HG03095 (cell line): ENCODE results near the gene RRM1.
"Not testable (repeated sequence)": the region's sequence is repeated elsewhere in the genome, so short reads cannot be mapped to it uniquely, and the experiment has no call there.

Source experiments
- ATAC-seq: cut with Tn5 transposase; IDR thresholded peaks from one replicate; pipeline ENCODE4 v1.9.1; 2021; ENCODE audit warnings: moderate library complexity; ENCODE audit not compliant: unreplicated experiment

RRM1 gene

GRCh38 chr11:4094348-4095291 lies at the start of gene RRM1:
TSS of gene RRM1 (plus strand) at chr11:4094799. CDS start at chr11:4095013, 214 bp downstream.
- peak; percentile 86 for ATAC-seq

DNA sequence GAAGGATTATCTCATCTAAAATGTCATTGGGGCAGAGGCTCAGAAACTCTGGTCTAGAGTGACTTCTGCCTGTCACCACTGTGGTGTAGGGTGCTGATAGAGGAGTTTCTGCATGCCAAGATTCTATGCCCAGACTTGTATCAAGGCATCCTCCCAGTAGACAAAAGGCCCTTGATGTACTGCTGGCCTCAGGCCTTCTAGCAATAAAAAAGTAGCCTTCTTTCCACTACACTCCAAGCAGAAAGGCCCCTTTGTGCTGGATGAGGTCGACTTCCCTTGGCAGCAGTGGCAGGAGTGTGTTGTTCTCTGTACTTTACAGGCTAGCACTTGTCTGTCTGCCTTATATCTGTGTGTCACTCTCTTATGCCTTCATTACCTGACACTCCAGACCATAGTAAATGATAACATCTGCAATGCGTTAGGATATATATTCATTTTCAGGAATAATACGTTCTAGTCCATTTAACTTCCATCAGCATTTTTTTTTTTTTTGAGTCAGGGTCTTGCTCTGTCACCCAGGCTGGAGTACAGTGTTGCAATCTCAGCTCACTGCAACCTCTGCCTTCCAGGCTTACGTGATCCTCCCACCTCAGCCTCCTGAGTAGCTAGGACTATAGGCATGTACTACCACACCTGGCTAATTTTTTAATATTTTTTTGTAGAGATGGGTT lies 49.5 kb upstream of the RRM1 start:
- ATAC-seq = no peak

DNA sequence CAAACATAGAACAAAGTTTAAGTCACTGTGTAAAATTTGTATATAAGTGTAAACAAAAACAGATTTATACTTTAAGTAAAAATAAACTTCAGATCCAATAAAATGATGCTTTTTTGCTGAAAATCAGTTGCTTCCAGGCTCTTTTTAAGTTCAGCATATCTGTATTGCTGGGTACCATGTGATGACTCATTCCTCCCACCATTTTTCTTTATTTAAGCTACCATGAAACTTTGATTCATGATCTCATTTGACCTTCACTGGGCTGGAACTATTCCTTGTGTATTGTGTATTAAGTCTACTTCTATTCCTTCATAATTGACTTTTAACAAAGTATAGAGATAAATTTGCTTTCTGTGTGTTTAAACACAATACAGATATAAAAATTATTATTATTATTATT lies 46.3 kb upstream of the RRM1 start:
- no peak for ATAC-seq

DNA sequence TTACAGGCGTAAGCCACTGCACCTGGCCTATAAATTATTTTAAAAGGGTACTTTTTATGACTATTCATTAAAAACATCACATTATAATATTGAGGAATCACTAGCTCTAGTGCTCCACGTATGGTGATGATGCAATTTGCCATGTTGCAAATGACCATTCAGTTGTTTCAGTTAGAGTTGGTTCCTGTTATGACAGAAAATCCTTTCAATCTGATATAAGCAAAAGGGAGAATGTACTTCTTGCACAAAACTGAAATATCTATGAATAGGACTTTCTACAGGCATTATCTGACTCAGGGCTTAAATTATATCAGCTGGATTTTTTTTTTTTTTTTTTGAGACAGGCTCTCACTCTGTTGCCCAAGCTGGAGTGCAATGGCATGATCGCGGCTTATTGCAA lies 45.6 kb upstream of the RRM1 start:
- ATAC-seq = no peak

DNA sequence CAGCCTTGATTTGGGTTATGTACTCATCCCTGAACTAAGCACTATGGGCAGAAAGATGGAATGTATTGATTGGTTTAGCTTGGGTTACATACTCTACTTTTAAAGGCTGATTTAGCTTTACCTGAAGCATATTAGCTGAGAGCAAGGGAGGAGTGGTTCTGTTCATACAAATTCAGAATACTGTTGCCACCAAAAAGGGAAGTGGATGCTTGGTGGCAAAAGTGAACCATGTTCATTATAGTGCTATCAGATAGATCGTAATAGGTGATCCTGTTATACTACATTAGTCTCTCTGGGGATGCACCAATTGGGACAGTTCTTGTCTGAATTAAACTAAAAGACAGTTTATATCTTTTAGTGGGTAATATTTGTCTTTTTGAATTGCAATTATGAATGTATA lies 44.5 kb upstream of the RRM1 start:
- ATAC-seq = no peak

DNA sequence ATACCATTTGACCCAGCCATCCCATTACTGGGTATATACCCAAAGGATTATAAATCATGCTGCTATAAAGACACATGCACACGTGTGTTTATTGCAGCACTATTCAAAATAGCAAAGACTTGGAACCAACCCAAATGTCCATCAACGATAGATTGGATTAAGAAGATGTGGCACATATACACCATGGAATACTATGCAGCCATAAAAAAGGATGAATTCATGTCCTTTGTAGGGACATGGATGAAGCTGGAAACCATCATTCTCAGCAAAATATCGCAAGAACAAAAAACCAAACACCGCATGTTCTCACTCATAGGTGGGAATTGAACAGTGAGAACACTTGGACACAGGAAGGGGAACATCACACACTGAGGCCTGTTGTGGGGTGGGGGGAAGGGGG lies 41.4 kb upstream of the RRM1 start:
- not testable (repeated sequence) for ATAC-seq

DNA sequence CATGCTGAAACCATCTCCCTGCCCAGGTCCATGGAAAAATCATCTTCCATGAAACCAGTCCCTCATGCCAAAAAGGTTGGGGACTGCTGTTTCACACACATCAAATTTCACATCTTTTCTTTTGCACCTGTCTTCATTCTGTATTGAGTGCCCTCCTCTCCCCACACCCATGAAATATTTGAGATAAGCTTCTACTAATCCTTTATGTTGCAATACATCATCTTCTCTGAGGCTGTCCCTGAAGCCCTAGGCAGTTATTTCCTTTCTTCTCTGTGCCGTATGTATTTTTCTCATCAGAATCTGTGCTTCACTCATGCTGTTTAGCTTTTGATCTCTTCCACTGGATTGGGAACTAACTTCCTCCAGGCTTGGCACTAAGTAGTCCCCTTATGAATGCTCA lies 40.0 kb upstream of the RRM1 start:
- ATAC-seq = no peak

- ATAC-seq = no peak
These were observed 35.2 kb upstream of the RRM1 start for GRCh38 chr11:4059424-4059823.

GRCh38 chr11:4060182-4060923 lies 34.2 kb upstream of the RRM1 start:
- ATAC-seq = no peak

- ATAC-seq = no peak
These were observed 32.9 kb upstream of the RRM1 start for GRCh38 chr11:4061700-4062099.

DNA sequence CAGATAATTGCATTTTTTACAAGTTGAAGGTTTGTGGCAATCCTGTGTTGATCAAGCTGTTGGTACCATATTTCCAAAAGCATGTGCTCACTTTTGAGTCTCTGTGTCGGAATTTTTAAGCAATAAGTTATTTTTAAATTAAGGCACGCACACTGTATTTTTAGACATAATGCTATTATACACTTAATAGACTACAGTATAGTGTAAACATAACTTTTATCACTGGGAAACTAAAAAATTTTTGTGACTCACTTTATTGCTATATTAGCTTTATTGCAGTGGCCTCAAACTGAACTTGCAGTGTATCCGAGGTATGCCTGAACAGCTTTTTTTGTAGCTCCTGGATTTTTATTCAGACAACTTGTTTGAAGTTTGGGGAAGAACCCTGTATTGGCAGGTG lies 31.3 kb upstream of the RRM1 start:
- no peak for ATAC-seq

DNA sequence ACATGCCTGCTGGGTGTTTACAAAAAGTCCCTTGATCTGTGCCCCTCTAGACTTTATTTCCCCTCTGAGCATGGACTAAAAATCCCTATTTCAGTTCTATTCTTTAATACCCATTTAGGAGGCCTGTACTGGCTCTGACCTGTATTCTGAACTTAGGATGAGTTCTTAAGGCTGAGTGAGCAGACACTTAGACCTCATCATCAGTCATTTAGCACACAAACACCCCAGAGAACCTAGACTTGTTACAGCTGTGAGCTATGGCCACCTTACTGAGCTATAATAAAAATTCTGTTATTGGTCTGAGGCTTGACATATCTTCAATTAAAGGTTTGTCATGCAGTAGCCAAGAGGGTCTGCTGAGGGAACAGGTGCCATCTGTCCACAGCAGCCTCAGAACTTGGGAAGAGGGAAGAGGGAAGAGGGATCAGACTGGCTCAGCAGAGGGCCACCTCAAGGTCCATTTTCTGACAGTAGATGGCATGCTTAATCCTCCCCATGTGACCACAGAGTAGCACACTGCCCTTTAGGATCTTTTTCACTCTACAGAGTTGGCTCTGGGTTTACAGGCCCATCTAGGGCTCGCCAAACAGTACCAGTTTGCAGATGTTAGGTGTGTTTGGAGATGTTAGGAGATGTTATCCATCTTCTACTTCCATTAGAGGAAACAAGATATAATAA lies 30.2 kb upstream of the RRM1 start:
- ATAC-seq = no peak

- ATAC-seq = no peak
These were observed 29.5 kb upstream of the RRM1 start for GRCh38 chr11:4065086-4065485.

- ATAC-seq = no peak
These were observed 28.8 kb upstream of the RRM1 start for GRCh38 chr11:4065601-4066377.

GRCh38 chr11:4066910-4067309 lies 27.7 kb upstream of the RRM1 start:
- no peak for ATAC-seq

- no peak for ATAC-seq
These were observed 25.6 kb upstream of the RRM1 start for GRCh38 chr11:4068962-4069361.

DNA sequence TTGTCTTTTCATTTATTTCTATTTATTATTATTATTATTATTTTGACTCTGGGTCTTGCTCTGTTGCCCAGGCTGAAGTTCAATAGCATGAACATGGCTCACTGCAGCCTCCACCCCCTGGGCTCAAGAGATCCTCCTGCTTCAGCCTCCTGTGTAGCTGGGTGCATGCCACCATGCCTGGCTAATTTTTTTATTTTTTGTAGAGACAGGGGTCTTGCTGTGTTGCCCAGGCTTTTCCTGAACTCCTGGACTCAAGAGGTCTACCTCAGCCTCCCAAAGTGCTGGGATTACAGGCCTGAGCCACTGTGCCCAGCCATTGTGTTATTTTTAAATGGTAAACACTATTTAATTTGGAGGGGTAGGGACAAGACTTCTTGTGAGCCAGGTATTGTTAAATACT lies 23.3 kb upstream of the RRM1 start:
- no peak for ATAC-seq

DNA sequence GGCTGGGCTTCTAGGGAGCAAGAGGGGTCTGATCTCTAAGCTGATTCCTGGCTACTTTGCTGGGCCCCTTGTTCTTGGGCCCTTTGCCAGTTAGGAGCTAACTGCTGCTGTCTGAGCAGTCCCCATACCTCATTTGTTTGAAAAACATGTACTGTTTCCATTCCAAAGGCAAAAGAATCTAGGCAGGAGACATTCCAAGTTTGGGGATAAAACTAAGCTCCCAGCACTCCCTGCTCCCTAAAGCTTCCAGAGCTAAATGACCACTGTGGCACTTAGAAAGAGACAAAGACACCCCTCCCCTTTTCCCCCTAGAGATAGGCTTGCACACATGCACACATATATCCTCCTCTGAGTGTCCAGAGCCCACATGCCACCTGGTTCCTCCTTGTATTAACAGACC lies 22.7 kb upstream of the RRM1 start:
- ATAC-seq = no peak

GRCh38 chr11:4072668-4073285 lies 21.8 kb upstream of the RRM1 start:
- ATAC-seq = no peak

DNA sequence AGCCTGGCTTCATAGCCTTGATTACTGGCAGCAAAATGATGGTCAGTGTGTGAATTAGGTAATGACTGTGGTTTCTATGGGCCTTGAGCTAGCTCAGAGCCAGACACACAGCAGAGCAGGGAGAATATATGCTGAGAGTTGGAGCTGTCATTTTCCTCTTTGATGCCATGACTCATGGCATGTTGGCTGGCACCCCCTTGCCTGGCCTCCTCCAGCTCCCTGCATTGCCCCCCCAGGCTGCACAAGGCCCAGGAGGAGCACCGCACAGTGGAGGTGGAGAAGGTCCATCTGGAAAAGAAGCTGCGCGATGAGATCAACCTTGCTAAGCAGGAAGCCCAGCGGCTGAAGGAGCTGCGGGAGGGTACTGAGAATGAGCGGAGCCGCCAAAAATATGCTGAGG lies 20.3 kb upstream of the RRM1 start:
- no peak for ATAC-seq
